Endothelial cell of umbilical vein (primary cell): ENCODE data around the gene AADACL4. TPM values are rescaled to one million over a fixed set of nuclear protein-coding genes. Genes with fewer than 3 reads are reported as not detected.

Experiments
- BruUV-seq: library from RNA; stranded (reverse); fragments of 400-500 nt; replicated peaks from 2 replicates; lab custom pipeline; 2021; lab: Mats Ljungman, UMichigan
- CTCF ChIA-PET: fragments of 300-600, 350-600 bp; sonication (Branson Sonifier 250); formaldehyde crosslinking; loops from one replicate; lab custom pipeline; 2021; ENCODE audit warnings: antibody characterized with exemption, inconsistent platforms; lab: Charles Lee
- POLR2A ChIA-PET: fragments of 300-600, 350-600 bp; sonication (Branson Sonifier 250); formaldehyde crosslinking; loops from one replicate; lab custom pipeline; 2021; ENCODE audit warnings: antibody characterized with exemption, inconsistent platforms; lab: Charles Lee
- DNase-seq: peaks from one replicate; pipeline ENCODE4 v3.0.0-alpha.2; 2011; ENCODE audit warnings: low read depth, low spot score
- FAIRE-seq: peaks from 2 replicates; lab custom pipeline; 2011; peaks lifted over from hg19 to GRCh38; lab: Jason Lieb, UNC
- H2AFZ ChIP-seq: 2 replicates; pipeline ENCODE4 v1.6.0; 2012; ENCODE audit warnings: low read depth, low read length, control low read depth, inconsistent platforms
- H3K27ac ChIP-seq: 2 replicates; pipeline ENCODE4 v1.5.1; 2011; ENCODE audit warnings: low read depth, mild to moderate bottlenecking, control low read depth, low read length, moderate library complexity; ENCODE audit not compliant: insufficient read depth
- H3K27me3 ChIP-seq, 2 experiments: 2 replicates each; pipeline versions ENCODE4 v1.6.0 to v1.6.1; 2011; ENCODE audit warnings: low read length in 2 of 2, mixed read lengths in 1 of 2; ENCODE audit not compliant: control insufficient read depth in 2 of 2, insufficient read depth in 2 of 2
- H3K36me3 ChIP-seq, 2 experiments: 2 replicates in 1 of 2; 3 replicates in 1 of 2; pipeline ENCODE4 v1.5.1; 2011; ENCODE audit warnings: low read length in 2 of 2, mild to moderate bottlenecking in 1 of 2, moderate library complexity in 1 of 2; ENCODE audit not compliant: control insufficient read depth in 2 of 2, insufficient read depth in 2 of 2; ENCODE audit errors: extremely low read depth in 1 of 2
- H3K4me1 ChIP-seq: 3 replicates; pipeline ENCODE4 v1.5.1; 2011; ENCODE audit warnings: mild to moderate bottlenecking, low read length; ENCODE audit not compliant: control insufficient read depth, insufficient read depth; ENCODE audit errors: extremely low read depth
- H3K4me2 ChIP-seq: 2 replicates; pipeline ENCODE4 v1.6.1; 2011; ENCODE audit warnings: low read length, control low read depth, mixed read lengths; ENCODE audit not compliant: insufficient read depth
- H3K4me3 ChIP-seq, 3 experiments: fragments of 200-600 bp in 1 of 3; sonication (generic), shearing (Covaris generic) in 1 of 3; replicated peaks in 1 of 3; 2 replicates each; pipeline ENCODE4 v1.5.1; 2011 to 2016; ENCODE audit warnings: control low read depth in 3 of 3, low read length in 3 of 3, mild to moderate bottlenecking in 2 of 3, inconsistent platforms in 1 of 3, low read depth in 1 of 3, moderate library complexity in 1 of 3; ENCODE audit not compliant: insufficient read depth in 1 of 3
- H3K79me2 ChIP-seq: 2 replicates; pipeline ENCODE4 v1.6.0; 2012; ENCODE audit warnings: low read length, inconsistent platforms; ENCODE audit not compliant: control insufficient read depth, insufficient read depth
- H3K9ac ChIP-seq: replicated peaks from 2 replicates; pipeline ENCODE3; 2011; ENCODE audit warnings: low read length, control low read depth; ENCODE audit not compliant: insufficient read depth; ENCODE audit errors: extremely low read depth
- H3K9me1 ChIP-seq: replicated peaks from 3 replicates; pipeline ENCODE4 v1.6.0; 2011; ENCODE audit warnings: mild to moderate bottlenecking, low read length; ENCODE audit not compliant: control insufficient read depth, insufficient read depth; ENCODE audit errors: extremely low read depth
- H3K9me3 ChIP-seq: replicated peaks from 2 replicates; pipeline ENCODE4 v1.5.1; 2012; ENCODE audit warnings: low read length, inconsistent platforms; ENCODE audit not compliant: control insufficient read depth, insufficient read depth
- H4K20me1 ChIP-seq: replicated peaks from 2 replicates; pipeline ENCODE3; 2011; ENCODE audit warnings: mild to moderate bottlenecking, low read length; ENCODE audit not compliant: control insufficient read depth, insufficient read depth; ENCODE audit errors: extremely low read depth
- EZH2 ChIP-seq: IDR thresholded peaks from 2 replicates; pipeline ENCODE4 v1.6.1; 2012; ENCODE audit warnings: borderline replicate concordance, low read depth, mild to moderate bottlenecking, moderate library complexity, low read length, inconsistent platforms; ENCODE audit not compliant: severe bottlenecking
- JUN ChIP-seq: IDR thresholded peaks from 2 replicates; pipeline ENCODE4 v1.6.1; 2011; ENCODE audit warnings: borderline replicate concordance, low read depth; ENCODE audit not compliant: insufficient read length, insufficient read depth
- MAX ChIP-seq: IDR thresholded peaks from 2 replicates; pipeline ENCODE4 v1.6.1; 2011; ENCODE audit not compliant: insufficient read depth, insufficient read length
- POLR2A ChIP-seq: IDR thresholded peaks from 2 replicates; pipeline ENCODE4 v1.6.1; 2012; ENCODE audit warnings: low read depth, mild to moderate bottlenecking, control low read depth, low read length
- POLR2AphosphoS5 ChIP-seq: IDR thresholded peaks from 2 replicates; pipeline ENCODE4 v1.6.1; 2012; ENCODE audit warnings: low read depth, mild to moderate bottlenecking, control low read depth, low read length, moderate library complexity; ENCODE audit not compliant: insufficient read depth
- dilution Hi-C: fragments of 300-500 bp; cut with MboI; formaldehyde crosslinking; loops from one replicate; pipeline ENCODE4 v1.15.0; 2019; ENCODE audit warnings: low sequenced_read_pairs; ENCODE audit not compliant: extremely low pct_ligation_motif_present
- intact Hi-C: fragments of 100-400 bp; cut with micrococcal nuclease; formaldehyde crosslinking; loops from one replicate; pipeline ENCODE4 v1.10.0; 2022
- polyA plus RNA-seq, 4 experiments: library from polyadenylated mRNA; depleted of rRNA in 3 of 4; stranded (reverse) in 3 of 4; unstranded in 1 of 4; fragments of >200 nt; gene quantifications; 2 replicates each; pipeline versions ENCODE4 v1.2.1 to v1.2.3, GENCODE V29; 2011 to 2012; ENCODE audit warnings: missing spikeins in 1 of 4
- total RNA-seq: library from RNA; stranded (reverse); gene quantifications from 2 replicates; pipeline ENCODE4 v1.2.3, GENCODE V29; 2021

The AADACL4 gene
- total and polyA plus RNA-seq, 2 donors (not counting 3 experiments of a cell fraction or from before 2014, with no cell fraction given), result not detected

- dilution Hi-C loops, result no loop called here
- H3K27me3 ChIP-seq, result no peaks in the 10 kb centered on the region
- H3K4me3 ChIP-seq, result no peak overlapping the region
- H3K27ac ChIP-seq, result no peak overlapping the region
- no peak overlapping the region for H3K9ac ChIP-seq
- ChIA-PET CTCF (interaction anchor here (1.0 kb wide), 1 partner anchor 11 kb away, joined by 3 read pairs; no protein-coding TSS in a partner anchor), POLR2A (no interaction called here)
- H3K9me1 ChIP-seq, result no peaks in the 10 kb centered on the region
- DNase-seq, result no peak
- H3K79me2 ChIP-seq, result no peaks in the 10 kb centered on the region
- peaks cover 5% of the 10 kb centered on the region for H3K4me1 ChIP-seq
- H3K4me2 ChIP-seq, result no peak overlapping the region
- no TSS peak for BruUV-seq
- H2AFZ ChIP-seq, result no peak overlapping the region
- H4K20me1 ChIP-seq, result no peaks in the 10 kb centered on the region
- H3K36me3 ChIP-seq, result no peaks in the 10 kb centered on the region
- intact Hi-C loops, result no loop called here
- H3K9me3 ChIP-seq, result peaks cover 2% of the 10 kb centered on the region
- FAIRE-seq, result no peak
- no peak for TF ChIP-seq POLR2AphosphoS5
- no peak for TF ChIP-seq POLR2A
- no peak for TF ChIP-seq EZH2
- TF ChIP-seq JUN, result no peak
- TF ChIP-seq MAX, result no peak
These were observed 3.5 kb upstream of the AADACL4 start for GRCh38 chr1:12640237-12640957.

- H4K20me1 ChIP-seq, result no peaks in the 10 kb centered on the region
- dilution Hi-C loops, result no loop called here
- CTCF ChIA-PET, result interaction anchor here (1.0 kb wide), 1 partner anchor 11 kb away, joined by 3 read pairs; no protein-coding TSS in a partner anchor
- no peak overlapping the region for H3K27ac ChIP-seq
- no peak overlapping the region for H2AFZ ChIP-seq
- no peaks in the 10 kb centered on the region for H3K79me2 ChIP-seq
- no peaks in the 10 kb centered on the region for H3K27me3 ChIP-seq
- no peak overlapping the region for H3K4me3 ChIP-seq
- FAIRE-seq, result no peak
- H3K9ac ChIP-seq, result no peak overlapping the region
- H3K4me1 ChIP-seq, result peaks cover 5% of the 10 kb centered on the region
- no peaks in the 10 kb centered on the region for H3K36me3 ChIP-seq
- no peak for TF ChIP-seq JUN
- intact Hi-C loops, result no loop called here
- DNase-seq, result no peak
- H3K9me1 ChIP-seq, result no peaks in the 10 kb centered on the region
- H3K9me3 ChIP-seq, result peaks cover 2% of the 10 kb centered on the region
- POLR2A ChIA-PET, result no interaction called here
- H3K4me2 ChIP-seq, result no peak overlapping the region
- BruUV-seq, result no TSS peak
These were observed 3.0 kb upstream of the AADACL4 start for GRCh38 chr1:12640958-12641272.
